HEK293 (cell line): ENCODE data around the gene PRKCA.

ENCODE experiments used
- ELK4 ChIP-seq: IDR thresholded peaks from 2 replicates; pipeline ENCODE4 v1.6.1; 2011; ENCODE audit warnings: mild to moderate bottlenecking, low read depth, low read length, borderline replicate concordance
- GLIS2 ChIP-seq: fragments of 450-650 bp; formaldehyde crosslinking; IDR thresholded peaks from 2 replicates; pipeline ENCODE4 v1.5.1; 2016; ENCODE audit warnings: missing biosample characterization, missing genetic modification characterization
- KLF10 ChIP-seq: fragments of 450-650 bp; IDR thresholded peaks from 2 replicates; pipeline ENCODE4 v1.5.1; 2018; ENCODE audit warnings: missing biosample characterization, mild to moderate bottlenecking, missing genetic modification characterization
- KLF8 ChIP-seq: fragments of 450-650 bp; formaldehyde crosslinking; IDR thresholded peaks from 2 replicates; pipeline ENCODE4 v1.5.1; 2016; ENCODE audit warnings: missing biosample characterization, missing genetic modification characterization
- MEIS1 ChIP-seq: sonication (generic); formaldehyde crosslinking; IDR thresholded peaks from 2 replicates; pipeline ENCODE4 v1.8.1; 2022; ENCODE audit warnings: missing genetic modification reagents, mild to moderate bottlenecking, borderline replicate concordance
- PRDM4 ChIP-seq: fragments of 450-650 bp; formaldehyde crosslinking; IDR thresholded peaks from 2 replicates; pipeline ENCODE4 v1.5.1; 2017; ENCODE audit warnings: missing biosample characterization, missing genetic modification characterization
- RBAK ChIP-seq: fragments of 450-650 bp; formaldehyde crosslinking; IDR thresholded peaks from 2 replicates; pipeline ENCODE4 v1.5.1; 2016; ENCODE audit warnings: missing biosample characterization, missing genetic modification characterization
- SALL2 ChIP-seq: fragments of 450-650 bp; formaldehyde crosslinking; IDR thresholded peaks from 2 replicates; pipeline ENCODE4 v1.5.0; 2017; ENCODE audit warnings: missing biosample characterization, mild to moderate bottlenecking, missing genetic modification characterization, borderline replicate concordance
- SP7 ChIP-seq: fragments of 450-650 bp; formaldehyde crosslinking; IDR thresholded peaks from 2 replicates; pipeline ENCODE4 v1.5.1; 2016; ENCODE audit warnings: missing biosample characterization, missing genetic modification characterization
- ZBTB7A ChIP-seq: fragments of 450-650 bp; formaldehyde crosslinking; IDR thresholded peaks from 2 replicates; pipeline ENCODE4 v1.5.1; 2016; ENCODE audit warnings: low read depth, missing biosample characterization, missing genetic modification characterization
- ZFP69B ChIP-seq: fragments of 450-650 bp; formaldehyde crosslinking; IDR thresholded peaks from 2 replicates; pipeline ENCODE4 v1.5.1; 2016; ENCODE audit warnings: missing biosample characterization, missing genetic modification characterization
- ZIC2 ChIP-seq: fragments of 450-650 bp; formaldehyde crosslinking; IDR thresholded peaks from 2 replicates; pipeline ENCODE4 v1.5.1; 2016; ENCODE audit warnings: missing biosample characterization, missing genetic modification characterization
- ZNF10 ChIP-seq: fragments of 450-650 bp; formaldehyde crosslinking; IDR thresholded peaks from 2 replicates; pipeline ENCODE4 v1.5.1; 2017; ENCODE audit warnings: missing biosample characterization, missing genetic modification characterization
- ZNF146 ChIP-seq: fragments of 450-650 bp; formaldehyde crosslinking; IDR thresholded peaks from 2 replicates; pipeline ENCODE4 v1.5.1; 2016; ENCODE audit warnings: missing biosample characterization, missing genetic modification characterization
- ZNF155 ChIP-seq: fragments of 450-650 bp; formaldehyde crosslinking; IDR thresholded peaks from 2 replicates; pipeline ENCODE4 v1.5.1; 2016; ENCODE audit warnings: missing biosample characterization, missing genetic modification characterization
- ZNF18 ChIP-seq: fragments of 450-650 bp; formaldehyde crosslinking; IDR thresholded peaks from 2 replicates; pipeline ENCODE4 v1.5.1; 2016; ENCODE audit warnings: missing biosample characterization, missing genetic modification characterization
- ZNF19 ChIP-seq: fragments of 450-650 bp; formaldehyde crosslinking; IDR thresholded peaks from 2 replicates; pipeline ENCODE4; 2016; ENCODE audit warnings: missing biosample characterization, missing genetic modification characterization, low read depth
- ZNF2 ChIP-seq: fragments of 450-650 bp; formaldehyde crosslinking; IDR thresholded peaks from 2 replicates; pipeline ENCODE4 v1.5.1; 2016; ENCODE audit warnings: missing biosample characterization, missing genetic modification characterization
- ZNF23 ChIP-seq: fragments of 450-650 bp; formaldehyde crosslinking; IDR thresholded peaks from 2 replicates; pipeline ENCODE4 v1.5.1; 2016; ENCODE audit warnings: missing biosample characterization, missing genetic modification characterization, borderline replicate concordance
- ZNF280D ChIP-seq: fragments of 450-650 bp; formaldehyde crosslinking; IDR thresholded peaks from 2 replicates; pipeline ENCODE4 v1.5.1; 2016; ENCODE audit warnings: missing biosample characterization, missing genetic modification characterization
- ZNF37A ChIP-seq: fragments of 450-650 bp; IDR thresholded peaks from 2 replicates; pipeline ENCODE4 v1.5.1; 2018; ENCODE audit warnings: missing biosample characterization, missing genetic modification characterization
- ZNF416 ChIP-seq: fragments of 450-650 bp; formaldehyde crosslinking; IDR thresholded peaks from 2 replicates; pipeline ENCODE4 v1.5.1; 2016; ENCODE audit warnings: missing biosample characterization, missing genetic modification characterization
- ZNF513 ChIP-seq: fragments of 450-650 bp; IDR thresholded peaks from 2 replicates; pipeline ENCODE4 v1.5.1; 2018; ENCODE audit warnings: missing biosample characterization, missing genetic modification characterization
- ZNF560 ChIP-seq: fragments of 450-650 bp; formaldehyde crosslinking; IDR thresholded peaks from 2 replicates; pipeline ENCODE4 v1.5.1; 2017; ENCODE audit warnings: missing biosample characterization, missing genetic modification characterization, borderline replicate concordance
- ZNF600 ChIP-seq: fragments of 450-650 bp; formaldehyde crosslinking; IDR thresholded peaks from 2 replicates; pipeline ENCODE4 v1.5.1; 2016; ENCODE audit warnings: missing biosample characterization, missing genetic modification characterization
- ZNF610 ChIP-seq: fragments of 450-650 bp; formaldehyde crosslinking; IDR thresholded peaks from 2 replicates; pipeline ENCODE4 v1.5.1; 2016; ENCODE audit warnings: missing biosample characterization, missing genetic modification characterization, borderline replicate concordance
- ZNF623 ChIP-seq: fragments of 450-650 bp; formaldehyde crosslinking; IDR thresholded peaks from 2 replicates; pipeline ENCODE4 v1.5.1; 2016; ENCODE audit warnings: missing biosample characterization, missing genetic modification characterization
- ZNF654 ChIP-seq: fragments of 450-650 bp; formaldehyde crosslinking; IDR thresholded peaks from 2 replicates; pipeline ENCODE4 v1.5.1; 2016; ENCODE audit warnings: low read depth, missing biosample characterization, missing genetic modification characterization
- ZNF791 ChIP-seq: fragments of 450-650 bp; formaldehyde crosslinking; IDR thresholded peaks from 2 replicates; pipeline ENCODE4 v1.5.1; 2016; ENCODE audit warnings: missing biosample characterization, missing genetic modification characterization
- ZNF830 ChIP-seq: fragments of 450-650 bp; IDR thresholded peaks from 2 replicates; pipeline ENCODE4 v1.5.0; 2018; ENCODE audit warnings: missing biosample characterization, missing genetic modification characterization, low read depth, mild to moderate bottlenecking, moderate library complexity
- ZSCAN30 ChIP-seq: fragments of 450-650 bp; IDR thresholded peaks from 2 replicates; pipeline ENCODE4 v1.5.1; 2018; ENCODE audit warnings: missing biosample characterization, mild to moderate bottlenecking, missing genetic modification characterization, moderate library complexity

Gene PRKCA

GRCh38 chr17:66302761-66303626 lies 581 bp downstream of the PRKCA start (continued):
- peak; percentile 38; the same call in 1 of the 2 replicates for TF ChIP-seq ZNF10 (tag by site-specific recombination)
- TF ChIP-seq KLF8 (tag by site-specific recombination): peak; percentile 53; the same call in 1 of the 2 replicates
- TF ChIP-seq ZNF23 (tag by site-specific recombination): no peak
- no peak for TF ChIP-seq ZNF830 (tag by site-specific recombination)
- 0 out of 2 replicates have a peak, but pooled peaks have one; percentile 15 for TF ChIP-seq ZBTB7A (tag by site-specific recombination)
- no peak for TF ChIP-seq ZNF37A (tag by site-specific recombination)
- TF ChIP-seq ZNF623 (tag by site-specific recombination): no peak
- TF ChIP-seq ZSCAN30 (tag by site-specific recombination): no peak; the same call in 1 of the 2 replicates
- TF ChIP-seq ELK4: no peak
- no peak for TF ChIP-seq MEIS1 (CRISPR knock-in tag)
- TF ChIP-seq ZNF155: no peak
- peak; percentile 48; the same call in 1 of the 2 replicates for TF ChIP-seq SP7
- no peak for TF ChIP-seq ZNF416 (tag by site-specific recombination)
- no peak for TF ChIP-seq ZNF610
- no peak for TF ChIP-seq ZNF560 (tag by site-specific recombination)
- no peak for TF ChIP-seq ZNF18
- TF ChIP-seq ZNF513: no peak
- peak; percentile 98 for TF ChIP-seq GLIS2 (tag by site-specific recombination)
- no peak for TF ChIP-seq RBAK (tag by site-specific recombination)
- peak; percentile 79 for TF ChIP-seq KLF10 (tag by site-specific recombination)
- no peak for TF ChIP-seq ZNF791 (tag by site-specific recombination)
- TF ChIP-seq ZNF146 (tag by site-specific recombination): no peak
- TF ChIP-seq ZIC2: peak; percentile 96
- no peak; the same call in 1 of the 2 replicates for TF ChIP-seq ZFP69B (tag by site-specific recombination)
- TF ChIP-seq ZNF280D (tag by site-specific recombination): no peak
- TF ChIP-seq PRDM4 (tag by site-specific recombination): peak; percentile 76; the same call in 1 of the 2 replicates
- TF ChIP-seq ZNF2 (tag by site-specific recombination): peak; percentile 54; the same call in 1 of the 2 replicates
- no peak for TF ChIP-seq SALL2
- peak; percentile 55 for TF ChIP-seq ZNF600 (tag by site-specific recombination)
- no peak for TF ChIP-seq ZNF19 (tag by site-specific recombination)
- no peak for TF ChIP-seq ZNF654 (tag by site-specific recombination)
